HG03521 (cell line): ENCODE data around the gene ARSH.
"Not testable (repeated sequence)": the region's sequence is repeated elsewhere in the genome, so short reads cannot be mapped to it uniquely, and the experiment has no call there.

Experiments
- ATAC-seq: cut with Tn5 transposase; IDR thresholded peaks from one replicate; pipeline ENCODE4 v1.9.1; 2021; ENCODE audit warnings: mild to moderate bottlenecking, moderate library complexity; ENCODE audit not compliant: unreplicated experiment

Gene ARSH, protein sequence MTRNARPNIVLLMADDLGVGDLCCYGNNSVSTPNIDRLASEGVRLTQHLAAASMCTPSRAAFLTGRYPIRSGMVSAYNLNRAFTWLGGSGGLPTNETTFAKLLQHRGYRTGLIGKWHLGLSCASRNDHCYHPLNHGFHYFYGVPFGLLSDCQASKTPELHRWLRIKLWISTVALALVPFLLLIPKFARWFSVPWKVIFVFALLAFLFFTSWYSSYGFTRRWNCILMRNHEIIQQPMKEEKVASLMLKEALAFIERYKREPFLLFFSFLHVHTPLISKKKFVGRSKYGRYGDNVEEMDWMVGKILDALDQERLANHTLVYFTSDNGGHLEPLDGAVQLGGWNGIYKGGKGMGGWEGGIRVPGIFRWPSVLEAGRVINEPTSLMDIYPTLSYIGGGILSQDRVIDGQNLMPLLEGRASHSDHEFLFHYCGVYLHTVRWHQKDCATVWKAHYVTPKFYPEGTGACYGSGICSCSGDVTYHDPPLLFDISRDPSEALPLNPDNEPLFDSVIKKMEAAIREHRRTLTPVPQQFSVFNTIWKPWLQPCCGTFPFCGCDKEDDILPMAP

DNA sequence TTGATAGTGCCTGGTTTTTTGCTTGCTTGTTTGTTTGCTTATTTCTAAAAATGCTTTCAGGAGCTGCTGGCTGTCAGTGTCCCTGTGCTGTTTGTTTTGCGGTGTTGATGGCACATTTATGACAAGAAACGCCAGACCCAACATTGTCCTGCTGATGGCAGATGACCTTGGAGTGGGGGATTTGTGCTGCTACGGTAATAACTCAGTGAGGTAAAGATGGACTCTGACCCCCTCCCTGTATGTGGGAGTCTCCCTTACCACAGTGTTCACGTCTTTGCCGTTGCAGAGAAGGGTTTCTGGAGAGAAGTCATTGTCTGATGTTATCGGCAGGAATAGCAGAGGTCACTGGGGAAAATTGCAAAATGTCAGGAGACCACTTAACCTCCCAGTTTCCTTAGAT is at the start of gene ARSH:
Gene ARSH (plus strand): TSS at position 52 of the 400 bp plus-strand sequence. CDS start 67 bp downstream, at position 119.
- no peak for ATAC-seq

DNA sequence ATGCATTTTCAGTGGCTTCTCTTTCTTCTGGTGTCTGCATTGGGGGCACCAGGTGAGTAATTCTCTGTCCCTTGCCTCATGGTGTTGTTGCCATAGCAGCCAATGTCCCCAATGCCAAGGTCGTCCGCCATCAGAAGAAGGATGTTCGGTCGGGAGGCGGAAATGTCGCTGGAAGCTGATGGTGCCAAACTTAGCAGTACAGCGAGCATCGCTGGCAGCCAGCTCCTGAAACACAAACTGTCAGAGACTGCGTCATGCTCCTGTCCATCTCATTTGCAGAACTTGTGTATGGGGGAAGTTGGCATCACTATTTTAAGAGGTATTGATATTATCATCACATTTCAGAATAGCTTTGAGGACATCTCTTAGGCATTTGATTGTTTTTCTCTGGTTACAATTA is 48.1 kb upstream of the ARSH start:
- ATAC-seq = no peak

DNA sequence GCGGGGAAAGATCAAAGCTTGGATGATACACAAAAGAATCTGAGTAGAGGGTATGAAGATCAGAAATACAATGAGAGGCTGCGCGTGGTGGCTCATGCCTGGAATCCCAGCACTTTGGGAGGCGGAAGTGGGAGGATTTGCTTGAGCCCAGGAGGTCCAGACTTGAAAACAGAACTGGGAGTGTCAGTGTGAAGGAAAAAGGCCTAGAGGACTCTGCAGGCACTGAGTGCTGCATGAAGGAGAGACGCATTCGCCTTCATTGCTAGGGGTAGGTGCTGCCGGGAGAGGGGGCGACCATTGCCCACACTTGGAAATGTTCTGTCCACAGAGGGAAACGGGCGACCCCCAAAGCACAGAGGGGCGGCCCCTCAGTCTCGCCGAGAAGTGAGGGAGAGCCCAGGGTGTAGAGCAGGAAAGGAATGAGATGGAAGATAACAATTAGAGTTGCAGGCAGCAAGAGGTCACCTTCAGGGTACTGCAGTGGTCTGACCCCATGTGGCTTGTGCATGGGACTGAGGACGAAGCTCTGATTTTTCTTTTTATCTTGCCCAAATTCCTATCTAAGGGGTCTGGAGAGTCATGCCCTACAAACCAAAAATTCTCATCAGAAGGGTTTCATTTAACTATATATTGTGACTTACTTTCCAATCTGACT is 45.4 kb upstream of the ARSH start:
- no peak for ATAC-seq

DNA sequence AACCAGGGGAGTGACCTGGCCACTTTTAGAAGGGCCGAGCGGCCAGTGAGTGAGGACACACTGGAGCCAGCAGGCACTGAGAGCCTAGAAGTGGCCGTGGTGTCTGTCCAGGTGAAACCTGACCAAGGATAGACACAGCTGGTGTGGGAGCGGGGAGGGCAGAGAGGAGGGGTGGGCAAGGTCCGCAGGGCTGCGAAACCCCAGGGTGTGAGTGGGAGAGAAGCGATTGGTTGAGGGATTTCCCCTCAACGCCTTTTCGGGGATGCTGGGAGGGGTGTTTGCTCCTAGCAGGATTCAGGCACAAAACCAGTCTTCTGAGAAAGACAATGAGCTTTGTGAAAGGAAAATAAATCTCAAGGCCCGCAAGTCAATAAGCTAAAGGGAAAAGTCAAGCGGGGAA is 44.0 kb upstream of the ARSH start:
- no peak for ATAC-seq

DNA sequence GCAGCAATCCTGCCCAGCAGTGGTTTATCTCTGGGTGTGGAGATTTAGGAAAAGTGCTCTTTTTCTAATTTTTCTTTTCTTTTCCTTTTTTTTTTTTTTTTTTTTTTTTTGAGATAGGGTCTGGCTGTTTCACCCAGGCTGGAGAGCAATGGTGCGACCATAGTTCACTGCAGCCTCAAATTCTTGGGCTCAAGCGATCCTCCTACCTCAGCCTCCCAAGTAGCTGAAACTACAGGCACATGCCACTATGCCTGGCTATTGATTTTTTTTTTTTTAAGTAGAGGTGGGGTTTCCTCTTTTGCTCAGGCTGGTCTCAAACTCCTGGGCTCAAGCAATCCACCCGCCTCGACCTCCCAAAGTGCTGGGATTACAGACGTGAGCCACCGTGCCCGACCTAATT is 42.9 kb upstream of the ARSH start:
- ATAC-seq = not testable (repeated sequence)

DNA sequence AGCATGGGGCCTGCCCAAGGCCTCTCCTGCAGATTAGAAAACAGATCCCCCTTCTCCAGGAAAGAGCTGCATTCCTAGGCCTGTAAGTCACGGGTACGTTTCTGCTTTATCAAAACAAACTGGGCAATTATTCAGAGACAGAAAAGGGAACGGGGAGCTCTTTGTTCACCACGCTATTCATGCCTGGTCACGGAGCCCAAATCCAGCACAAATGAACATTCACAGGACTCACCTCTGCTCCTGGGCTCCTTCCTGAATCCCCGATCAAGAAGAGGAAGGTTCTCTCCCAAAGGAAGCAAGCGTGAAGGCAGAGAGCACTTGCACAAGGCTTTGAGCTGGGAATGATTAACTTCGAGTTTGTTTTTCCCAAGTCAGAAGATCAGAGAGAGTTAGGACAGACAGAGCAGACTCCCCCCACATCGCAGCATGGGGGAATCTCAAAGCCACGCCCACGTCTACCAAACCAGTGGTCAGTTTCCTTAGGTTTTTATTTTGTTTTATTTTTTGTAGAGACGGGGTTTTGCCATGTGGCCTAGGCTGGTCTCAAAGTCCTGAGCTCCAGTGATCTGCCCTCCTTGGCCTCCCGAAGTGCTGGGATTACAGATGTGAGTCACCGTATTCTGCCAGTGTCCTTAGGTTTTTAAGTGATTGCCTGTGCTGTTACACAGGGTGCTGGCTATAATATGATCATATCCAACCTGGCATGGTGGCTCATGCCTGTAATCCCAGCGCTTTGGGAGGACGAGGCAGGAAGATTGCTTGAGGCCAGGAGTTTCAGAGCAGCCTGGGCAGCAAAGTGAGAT is 42.2 kb upstream of the ARSH start:
- ATAC-seq = not testable (repeated sequence)

DNA sequence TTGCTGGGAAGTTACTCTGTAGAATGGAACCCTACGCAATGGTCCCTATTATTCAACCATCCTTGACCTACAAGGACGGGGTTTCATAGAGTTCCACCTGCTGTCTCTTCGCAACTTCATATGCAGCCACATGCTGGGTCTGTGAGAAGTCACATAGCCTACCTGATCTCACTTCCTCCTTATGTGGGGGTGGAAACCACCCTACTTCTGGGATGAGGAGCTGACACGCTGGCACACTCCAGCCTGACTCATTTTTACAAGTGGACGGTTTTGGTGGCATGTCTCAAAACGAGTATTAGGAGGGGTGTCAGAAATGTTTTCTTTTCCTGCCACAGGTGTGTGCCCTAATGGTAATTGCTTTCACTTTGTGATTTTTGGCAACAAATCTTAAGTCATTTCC is 40.4 kb upstream of the ARSH start:
- ATAC-seq = no peak

DNA sequence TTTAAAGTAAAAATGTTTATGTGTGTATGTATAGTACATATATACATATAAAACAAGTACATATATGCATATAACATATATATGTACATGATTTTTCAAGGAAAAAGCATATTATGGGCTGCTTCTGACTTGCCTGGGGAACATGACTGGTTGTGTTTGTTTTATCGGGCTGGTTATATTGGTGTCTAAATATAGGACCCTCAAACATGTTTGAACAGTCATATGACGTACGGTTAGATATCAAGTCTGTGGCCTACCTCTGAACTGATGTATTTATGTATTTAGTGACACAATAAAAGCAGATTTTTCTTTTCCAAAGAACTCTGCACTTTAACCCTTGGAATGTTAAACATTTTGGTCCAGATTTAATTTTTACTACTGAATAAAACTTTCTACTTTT is 39.3 kb upstream of the ARSH start:
- no peak for ATAC-seq

DNA sequence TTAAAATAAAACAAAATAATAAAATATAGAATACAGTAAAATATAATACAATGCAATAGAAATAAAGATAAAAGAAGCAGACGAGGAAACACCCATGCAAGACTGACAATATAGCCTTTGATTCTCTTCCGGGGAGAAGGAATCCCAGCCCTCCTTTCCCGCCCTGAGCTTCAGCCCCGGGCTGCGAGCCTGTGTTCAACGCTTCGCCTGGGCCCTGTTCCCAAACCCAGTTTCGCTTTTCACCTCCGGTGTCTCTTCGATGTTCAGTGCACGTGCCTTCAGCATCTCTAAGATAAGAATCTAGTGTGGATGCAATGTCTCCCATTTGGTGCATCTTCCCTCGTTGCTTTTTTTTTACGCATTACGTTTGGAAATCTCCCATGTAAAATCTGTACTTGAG is 38.8 kb upstream of the ARSH start:
- no peak for ATAC-seq

DNA sequence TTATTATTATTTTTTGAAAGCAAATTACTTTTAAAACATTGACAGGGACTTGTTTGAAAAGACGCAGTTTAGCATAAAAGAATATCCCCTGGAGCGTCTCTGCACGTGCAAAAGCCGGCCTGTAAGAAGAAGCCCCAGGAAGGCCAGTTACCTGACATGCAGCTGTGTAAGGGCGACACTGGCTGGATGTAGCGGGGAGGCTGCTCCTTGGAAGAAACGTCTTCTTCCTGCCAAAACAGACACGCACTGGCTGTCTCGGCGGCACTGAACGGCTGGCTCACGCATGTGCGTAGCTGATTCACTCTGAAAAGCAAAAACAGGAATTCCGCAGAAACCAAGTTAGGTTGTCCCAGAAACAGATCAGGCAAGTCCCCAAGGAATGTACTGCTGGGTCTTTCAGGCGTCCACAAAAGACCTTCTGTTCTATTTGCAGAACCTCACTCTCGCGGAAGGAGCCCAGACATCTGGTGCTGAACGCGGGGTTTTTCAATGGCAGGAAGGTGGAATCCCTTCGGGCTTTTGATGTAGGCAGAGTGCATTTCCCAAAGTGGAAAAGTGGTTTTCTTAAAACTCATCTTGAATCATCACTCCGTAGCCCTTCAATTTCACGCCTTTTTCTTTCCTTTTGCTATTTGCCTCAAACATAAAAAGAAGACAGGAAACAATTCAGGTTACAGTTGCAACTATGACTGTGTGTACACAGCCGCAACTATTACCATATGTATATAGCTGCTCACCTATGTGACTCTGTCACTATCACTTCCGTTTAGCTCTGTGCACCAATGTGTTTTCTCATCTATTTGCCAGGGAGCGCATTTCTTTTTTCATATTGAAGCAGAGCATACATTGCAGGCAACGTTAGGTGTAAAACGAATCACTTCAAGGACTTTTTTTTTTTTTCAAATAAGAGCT is 38.1 kb upstream of the ARSH start:
- no peak for ATAC-seq

DNA sequence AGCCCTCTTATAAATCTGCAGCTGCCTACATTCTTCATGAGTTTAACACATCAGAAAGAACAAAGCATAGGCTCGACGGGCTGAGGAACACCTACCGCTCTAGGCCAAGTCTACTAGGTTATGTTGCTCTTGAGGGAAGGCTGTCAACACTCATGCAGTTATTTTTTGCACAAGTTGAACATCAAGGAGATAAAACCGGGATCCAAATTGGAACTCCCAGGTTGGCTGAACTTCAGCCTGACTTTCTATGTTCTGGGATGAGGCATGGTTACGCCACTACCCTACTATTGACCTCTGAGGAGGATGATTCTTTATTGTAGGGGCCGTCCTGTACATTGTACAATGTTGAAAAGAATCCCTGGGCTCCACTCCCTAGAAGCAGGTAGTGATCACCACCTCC is 37.3 kb upstream of the ARSH start:
- no peak for ATAC-seq

DNA sequence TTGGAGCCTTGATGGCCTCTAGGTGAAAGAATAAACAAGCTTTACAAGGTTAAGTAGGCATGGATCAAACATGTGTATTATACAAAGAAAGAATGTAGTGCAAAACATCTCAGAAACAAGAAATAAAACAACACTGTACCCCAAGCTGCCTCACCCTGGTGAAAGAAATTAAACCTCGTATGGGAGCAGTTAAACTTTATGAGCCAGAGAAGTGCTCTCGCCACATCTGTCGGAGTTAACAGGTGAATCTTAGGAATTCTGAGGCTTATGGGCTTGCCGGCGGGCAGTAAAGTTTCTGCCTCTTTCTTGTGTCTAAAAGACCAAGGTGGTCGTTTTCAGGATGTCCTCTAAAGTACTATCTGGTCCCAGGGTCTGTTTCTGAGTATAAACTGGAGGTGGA is 34.0 kb upstream of the ARSH start:
- ATAC-seq = no peak

DNA sequence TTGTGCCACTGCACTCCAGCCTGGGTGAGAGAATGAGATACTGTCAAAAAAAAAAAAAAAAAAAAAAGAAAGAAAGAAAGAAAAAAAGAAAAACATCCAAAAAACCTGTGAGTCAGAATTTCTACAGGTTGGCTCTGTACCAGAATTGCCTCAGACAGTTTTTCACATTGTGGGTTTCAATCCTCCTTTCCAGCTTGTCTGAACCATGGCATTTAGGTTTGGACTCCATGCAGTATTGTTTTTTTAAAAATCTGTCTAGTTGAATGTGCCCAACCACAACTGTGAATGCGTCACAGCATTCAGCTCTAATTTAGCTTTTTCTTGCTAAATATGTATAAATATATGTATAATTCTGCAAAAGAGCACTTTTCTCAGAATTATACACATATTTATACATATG is 31.4 kb upstream of the ARSH start:
- no peak for ATAC-seq

DNA sequence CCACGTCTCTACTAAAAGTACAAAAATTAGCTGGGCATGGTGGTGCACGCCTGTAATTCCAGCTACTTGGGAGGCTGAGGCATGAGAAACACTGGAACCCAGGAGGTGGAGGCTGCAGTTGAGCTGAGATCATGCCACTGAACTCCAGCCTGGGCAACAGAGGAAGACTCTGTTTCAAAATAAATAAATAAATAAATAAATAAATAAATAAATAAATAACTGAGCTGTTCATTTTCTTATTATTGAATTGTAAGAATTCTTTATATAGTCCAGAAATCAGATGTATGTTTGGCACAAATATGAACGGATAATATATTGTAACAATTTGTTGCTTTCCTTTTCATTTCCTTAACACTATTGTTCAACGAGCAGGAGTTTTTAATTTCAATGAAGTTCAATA is 27.7 kb upstream of the ARSH start:
- not testable (repeated sequence) for ATAC-seq

DNA sequence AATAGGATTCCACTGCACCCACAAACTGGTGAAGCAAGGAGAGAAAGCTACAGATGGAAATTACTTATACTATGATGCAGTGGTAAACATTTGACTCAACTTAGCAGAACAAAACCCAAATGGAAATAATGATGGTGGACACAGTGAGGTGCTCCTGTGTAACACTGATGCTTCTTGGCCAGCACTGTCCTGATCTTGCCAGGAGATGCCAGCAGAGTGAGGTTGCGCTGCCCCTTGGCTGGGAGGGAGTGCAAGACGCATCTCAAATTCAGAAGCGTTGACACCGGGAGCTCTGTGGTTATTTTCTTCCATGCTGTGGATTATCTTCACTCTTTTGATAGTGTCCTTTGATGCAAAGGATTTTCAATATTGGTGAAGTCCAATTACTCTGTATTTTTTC is 22.0 kb upstream of the ARSH start:
- no peak for ATAC-seq

DNA sequence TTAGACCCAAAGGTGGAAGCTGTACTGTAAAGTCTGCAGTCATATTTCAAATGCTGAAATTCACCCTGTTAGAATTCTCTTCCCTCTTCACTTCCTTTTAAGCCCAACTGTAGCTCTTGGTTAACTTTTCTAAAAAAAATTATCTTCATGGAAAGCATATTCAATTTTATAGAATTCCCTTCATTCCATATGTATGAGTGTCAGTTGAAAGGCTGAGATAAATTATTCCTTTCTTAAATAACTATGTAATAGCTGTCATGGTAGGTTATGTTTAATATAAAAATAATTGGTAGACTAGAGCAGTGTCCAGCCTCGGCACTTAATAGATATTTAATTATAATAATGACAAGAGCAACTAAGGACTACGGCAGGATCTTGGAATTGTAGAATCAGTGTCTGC is 16.8 kb upstream of the ARSH start:
- no peak for ATAC-seq

DNA sequence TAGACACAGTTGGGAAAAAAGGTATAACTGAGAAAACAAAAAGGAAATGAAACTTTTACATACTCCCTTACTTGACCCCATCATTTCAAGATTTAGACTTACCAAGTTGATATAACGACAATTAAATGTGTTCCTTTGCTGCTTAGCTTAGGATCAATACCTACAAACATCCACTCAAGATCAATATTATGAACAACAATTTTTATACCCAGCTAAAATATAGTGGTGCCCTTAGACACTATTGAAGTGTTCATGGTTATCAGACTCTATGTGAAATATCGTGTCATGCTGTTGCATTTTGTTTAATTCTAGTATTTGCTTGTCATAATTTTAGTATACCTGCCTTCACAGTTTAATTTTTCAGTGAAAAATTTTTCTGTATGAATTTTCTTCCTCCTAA is 4.2 kb downstream of the ARSH start:
- ATAC-seq = no peak

DNA sequence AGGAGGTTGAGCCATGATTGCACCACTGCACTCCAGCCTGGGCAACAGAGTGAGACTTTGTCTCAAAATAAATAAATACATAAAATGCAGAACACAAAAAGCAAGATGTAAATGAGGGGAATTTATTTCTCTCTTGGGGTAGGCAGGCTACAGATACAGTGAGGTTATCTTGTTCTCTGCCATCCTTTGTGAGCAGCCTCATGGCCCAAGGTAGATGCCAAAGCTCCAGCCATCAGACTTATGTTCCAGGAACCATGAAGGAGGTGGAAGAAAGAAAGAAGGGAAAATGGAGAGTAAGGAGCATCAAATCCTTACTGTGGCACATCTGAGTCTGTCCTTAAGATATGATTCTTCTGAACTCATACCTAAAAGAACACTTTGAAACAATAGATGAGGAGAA is 11.1 kb downstream of the ARSH start:
- no peak for ATAC-seq

DNA sequence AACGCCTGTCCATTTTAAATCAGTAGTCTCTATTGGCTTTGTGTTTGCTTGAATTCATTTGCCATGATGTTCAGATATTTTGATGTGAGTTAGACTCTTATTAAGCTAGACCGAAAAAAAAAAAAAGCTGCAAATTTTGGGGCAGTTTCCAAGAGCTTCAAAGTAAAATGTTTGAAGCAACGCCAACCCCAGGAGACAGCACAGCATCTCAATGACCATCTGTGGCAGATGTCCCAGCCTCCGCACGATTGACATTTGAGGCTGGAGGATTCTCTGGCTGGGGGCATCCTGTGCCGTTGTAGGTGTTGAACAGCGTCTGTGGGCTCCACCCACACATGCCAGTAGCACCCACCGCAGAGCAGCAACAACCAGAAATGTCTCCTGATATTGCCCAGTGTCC is 17.8 kb downstream of the ARSH start:
- no peak for ATAC-seq

DNA sequence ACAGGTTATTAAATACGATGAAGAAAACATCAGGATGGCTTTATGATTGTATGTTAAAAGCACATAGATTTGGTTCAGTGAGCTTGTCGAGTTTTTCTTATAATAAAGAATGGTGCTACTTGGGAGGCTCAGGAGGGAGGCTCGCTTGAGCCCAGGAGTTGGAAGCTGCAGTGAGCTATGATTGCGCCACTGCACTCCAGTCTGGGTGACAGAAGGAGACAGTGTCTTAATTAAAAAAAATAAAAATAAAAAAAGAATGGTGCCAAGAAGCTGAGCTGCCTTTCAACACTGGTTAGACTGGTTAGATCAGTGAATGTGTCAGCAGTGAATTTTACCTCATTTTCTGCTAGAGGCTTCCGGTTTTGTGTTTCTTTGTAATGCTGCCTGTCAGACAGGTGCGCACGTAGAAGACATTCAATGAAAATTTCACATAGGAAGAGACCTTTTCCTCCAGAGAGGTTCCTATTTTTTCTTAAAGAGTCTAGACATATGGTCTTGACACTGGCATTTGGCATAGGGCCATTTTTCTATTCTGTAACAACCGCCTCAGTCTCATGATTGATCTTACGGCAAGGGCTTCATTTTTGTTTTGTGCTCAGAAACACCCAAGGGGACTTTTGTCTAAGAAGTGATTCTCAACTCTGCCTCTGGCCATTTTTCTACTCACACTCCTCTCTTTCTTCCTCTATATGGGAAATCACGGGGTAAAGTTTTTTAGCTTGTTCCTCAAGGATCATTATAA is 19.9 kb downstream of the ARSH start:
- no peak for ATAC-seq
